ENCODE measurements around the gene IGSF21. TPM values are rescaled to one million over a fixed set of nuclear protein-coding genes. Genes with fewer than 3 reads are reported as not detected.

Gene IGSF21
- total RNA-seq, 1 donor, result not detected

- Histone ChIP-seq H3K4me3 (ENCODE audit: insufficient read depth, low read length) (no peak overlapping the region), H4K20me1 (ENCODE audit: insufficient read depth, low read length) (no peaks in the 10 kb centered on the region), H3K4me2 (ENCODE audit: insufficient read depth, low read length) (no peak overlapping the region), H3K4me1 (ENCODE audit: insufficient read depth, low read length) (no peaks in the 10 kb centered on the region), H3K27me3 (ENCODE audit: insufficient read depth, low read length) (no peaks in the 10 kb centered on the region), H3K36me3 (ENCODE audit: insufficient read depth, low read length) (no peaks in the 10 kb centered on the region), H3K79me2 (ENCODE audit: insufficient read depth, low read length) (no peaks in the 10 kb centered on the region), H3K9me3 (ENCODE audit: low read depth, low read length) (no peaks in the 10 kb centered on the region), H2AFZ (ENCODE audit: low read length) (no peak overlapping the region), H3K27ac (ENCODE audit: low read depth, low read length) (no peak overlapping the region)
- DNase-seq (ENCODE audit: insufficient read length, low spot score, missing footprints), result no peak
- TF ChIP-seq, protein P1, sequence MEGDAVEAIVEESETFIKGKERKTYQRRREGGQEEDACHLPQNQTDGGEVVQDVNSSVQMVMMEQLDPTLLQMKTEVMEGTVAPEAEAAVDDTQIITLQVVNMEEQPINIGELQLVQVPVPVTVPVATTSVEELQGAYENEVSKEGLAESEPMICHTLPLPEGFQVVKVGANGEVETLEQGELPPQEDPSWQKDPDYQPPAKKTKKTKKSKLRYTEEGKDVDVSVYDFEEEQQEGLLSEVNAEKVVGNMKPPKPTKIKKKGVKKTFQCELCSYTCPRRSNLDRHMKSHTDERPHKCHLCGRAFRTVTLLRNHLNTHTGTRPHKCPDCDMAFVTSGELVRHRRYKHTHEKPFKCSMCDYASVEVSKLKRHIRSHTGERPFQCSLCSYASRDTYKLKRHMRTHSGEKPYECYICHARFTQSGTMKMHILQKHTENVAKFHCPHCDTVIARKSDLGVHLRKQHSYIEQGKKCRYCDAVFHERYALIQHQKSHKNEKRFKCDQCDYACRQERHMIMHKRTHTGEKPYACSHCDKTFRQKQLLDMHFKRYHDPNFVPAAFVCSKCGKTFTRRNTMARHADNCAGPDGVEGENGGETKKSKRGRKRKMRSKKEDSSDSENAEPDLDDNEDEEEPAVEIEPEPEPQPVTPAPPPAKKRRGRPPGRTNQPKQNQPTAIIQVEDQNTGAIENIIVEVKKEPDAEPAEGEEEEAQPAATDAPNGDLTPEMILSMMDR (IDR thresholded peaks at IDR 0.05; ENCODE audit: extremely low read depth, low read depth, low read length), result no peak
Observed at GRCh38 chr1:18347559-18347958, 240.0 kb downstream of the IGSF21 start.

DNA sequence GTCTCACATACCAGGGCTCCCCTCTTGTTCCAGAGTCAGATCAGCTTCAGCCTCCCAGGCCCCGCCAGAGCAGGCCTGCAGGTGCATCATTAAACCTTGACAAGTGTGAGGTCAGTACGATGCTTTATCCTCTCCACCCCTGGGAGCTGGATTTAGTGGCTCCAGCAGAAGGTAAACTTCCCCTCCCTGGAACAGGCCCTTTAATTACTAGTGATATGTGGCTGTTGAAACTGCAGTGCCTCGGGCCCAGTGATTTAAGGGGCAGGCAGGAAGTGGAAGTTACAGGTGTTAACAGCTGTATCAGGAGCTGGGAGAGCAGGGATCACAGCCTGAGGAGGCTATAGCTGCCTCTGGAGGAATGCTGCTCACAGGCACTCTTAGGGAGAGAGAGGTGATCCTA, 240.8 kb downstream of the IGSF21 start:
- no peak overlapping the region for H2AFZ ChIP-seq (ENCODE audit: low read length)
- no peak overlapping the region for H3K4me2 ChIP-seq (ENCODE audit: insufficient read depth, low read length)
- no peak overlapping the region for H3K27ac ChIP-seq (ENCODE audit: low read depth, low read length)
- TF ChIP-seq, protein P1 (IDR thresholded peaks at IDR 0.05; ENCODE audit: extremely low read depth, low read depth, low read length), result no peak
- H3K9me3 ChIP-seq (ENCODE audit: low read depth, low read length), result no peaks in the 10 kb centered on the region
- H3K4me3 ChIP-seq (ENCODE audit: insufficient read depth, low read length), result no peak overlapping the region
- no peaks in the 10 kb centered on the region for H3K27me3 ChIP-seq (ENCODE audit: insufficient read depth, low read length)
- no peak for DNase-seq (ENCODE audit: insufficient read length, low spot score, missing footprints)
- H3K79me2 ChIP-seq (ENCODE audit: insufficient read depth, low read length), result no peaks in the 10 kb centered on the region
- H4K20me1 ChIP-seq (ENCODE audit: insufficient read depth, low read length), result no peaks in the 10 kb centered on the region
- H3K36me3 ChIP-seq (ENCODE audit: insufficient read depth, low read length), result no peaks in the 10 kb centered on the region
- H3K4me1 ChIP-seq (ENCODE audit: insufficient read depth, low read length), result no peaks in the 10 kb centered on the region

DNA sequence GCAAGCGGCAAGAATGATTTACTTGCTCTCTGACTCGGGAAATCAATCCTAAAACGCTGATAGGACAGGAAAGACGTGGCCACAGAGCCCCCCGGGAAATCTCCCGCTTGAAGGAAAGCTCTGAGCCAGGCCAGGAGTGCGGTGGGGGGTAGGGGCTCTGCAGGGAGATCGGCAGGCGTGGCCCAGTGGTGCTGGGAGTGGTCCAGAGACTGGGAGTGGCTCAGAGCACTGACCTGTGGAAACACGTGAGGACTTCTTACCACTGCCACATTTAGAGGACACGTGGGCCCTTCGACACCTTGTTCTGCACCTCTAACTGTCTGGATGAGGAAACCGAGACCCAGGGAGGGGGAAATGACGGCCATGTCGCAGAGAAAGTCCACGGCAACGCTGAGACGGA, 243.1 kb downstream of the IGSF21 start:
- H3K4me1 ChIP-seq (ENCODE audit: insufficient read depth, low read length), result no peaks in the 10 kb centered on the region
- no peaks in the 10 kb centered on the region for H3K36me3 ChIP-seq (ENCODE audit: insufficient read depth, low read length)
- no peak overlapping the region for H3K4me2 ChIP-seq (ENCODE audit: insufficient read depth, low read length)
- H3K27ac ChIP-seq (ENCODE audit: low read depth, low read length), result no peak overlapping the region
- H4K20me1 ChIP-seq (ENCODE audit: insufficient read depth, low read length), result no peaks in the 10 kb centered on the region
- H3K9me3 ChIP-seq (ENCODE audit: low read depth, low read length), result no peaks in the 10 kb centered on the region
- H2AFZ ChIP-seq (ENCODE audit: low read length), result no peak overlapping the region
- no peaks in the 10 kb centered on the region for H3K79me2 ChIP-seq (ENCODE audit: insufficient read depth, low read length)
- no peaks in the 10 kb centered on the region for H3K27me3 ChIP-seq (ENCODE audit: insufficient read depth, low read length)
- no peak overlapping the region for H3K4me3 ChIP-seq (ENCODE audit: insufficient read depth, low read length)
- TF ChIP-seq, protein P1 (IDR thresholded peaks at IDR 0.05; ENCODE audit: extremely low read depth, low read depth, low read length), result no peak
- no peak for DNase-seq (ENCODE audit: insufficient read length, low spot score, missing footprints)

- no peak overlapping the region for H3K27ac ChIP-seq (ENCODE audit: low read depth, low read length)
- TF ChIP-seq, protein P1 (IDR thresholded peaks at IDR 0.05; ENCODE audit: extremely low read depth, low read depth, low read length), result no peak
- H3K27me3 ChIP-seq (ENCODE audit: insufficient read depth, low read length), result no peaks in the 10 kb centered on the region
- no peaks in the 10 kb centered on the region for H4K20me1 ChIP-seq (ENCODE audit: insufficient read depth, low read length)
- H3K4me1 ChIP-seq (ENCODE audit: insufficient read depth, low read length), result no peaks in the 10 kb centered on the region
- no peak for DNase-seq (ENCODE audit: insufficient read length, low spot score, missing footprints)
- H3K4me2 ChIP-seq (ENCODE audit: insufficient read depth, low read length), result no peak overlapping the region
- no peaks in the 10 kb centered on the region for H3K79me2 ChIP-seq (ENCODE audit: insufficient read depth, low read length)
- no peaks in the 10 kb centered on the region for H3K9me3 ChIP-seq (ENCODE audit: low read depth, low read length)
- H3K4me3 ChIP-seq (ENCODE audit: insufficient read depth, low read length), result no peak overlapping the region
- H2AFZ ChIP-seq (ENCODE audit: low read length), result no peak overlapping the region
- no peaks in the 10 kb centered on the region for H3K36me3 ChIP-seq (ENCODE audit: insufficient read depth, low read length)
Observed at GRCh38 chr1:18351735-18352134, 244.1 kb downstream of the IGSF21 start.
